Vagina (tissue), 2 donors: ENCODE data around the gene DOCK2.

Source experiments
- POLR2A ChIP-seq, 2 donors: fragments of 450-650 bp; IDR thresholded peaks; one replicate each; pipeline ENCODE4 v1.6.1; 2017; ENCODE audit warnings: antibody characterized with exemption in 2 of 2, mild to moderate bottlenecking in 2 of 2, moderate library complexity in 2 of 2
- POLR2AphosphoS5 ChIP-seq, 2 donors: sonication (generic); formaldehyde crosslinking; IDR thresholded peaks; one replicate each; pipeline ENCODE4 v1.9.0; 2017; ENCODE audit warnings: antibody characterized with exemption in 2 of 2, mild to moderate bottlenecking in 2 of 2, low read depth in 1 of 2; ENCODE audit not compliant: insufficient read depth in 1 of 2
- TF ChIP-seq, protein P1 (sequence below), 3 experiments: fragments of 450-650 bp in 2 of 3; fragments of 200-600 bp in 1 of 3; sonication (generic) in 1 of 3; IDR thresholded peaks; one replicate each; pipeline ENCODE4 v1.5.1; 2017 to 2019; ENCODE audit warnings: antibody characterized with exemption in 3 of 3, mild to moderate bottlenecking in 2 of 3, moderate library complexity in 2 of 3

DNA sequence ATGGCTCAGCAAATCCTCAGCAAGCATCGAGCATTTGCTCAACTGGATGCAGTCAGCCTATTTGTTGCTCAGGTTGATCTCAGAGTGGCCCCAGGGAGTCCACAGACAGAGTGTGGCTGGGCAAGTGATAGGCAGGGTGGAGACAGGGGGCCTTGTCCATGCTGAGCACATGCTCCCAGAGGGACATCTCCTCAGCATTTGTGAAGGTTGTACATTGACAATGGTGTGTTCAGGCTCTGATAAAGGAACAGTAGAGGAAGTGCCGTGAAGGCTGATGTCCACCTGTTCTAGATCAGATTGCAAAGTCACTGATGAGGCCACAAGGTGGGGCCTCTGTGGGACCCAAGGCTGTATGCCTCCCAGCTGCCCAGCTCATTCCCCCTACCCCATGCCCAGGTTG, 418.5 kb downstream of the DOCK2 start:
- TF ChIP-seq, protein P1, sequence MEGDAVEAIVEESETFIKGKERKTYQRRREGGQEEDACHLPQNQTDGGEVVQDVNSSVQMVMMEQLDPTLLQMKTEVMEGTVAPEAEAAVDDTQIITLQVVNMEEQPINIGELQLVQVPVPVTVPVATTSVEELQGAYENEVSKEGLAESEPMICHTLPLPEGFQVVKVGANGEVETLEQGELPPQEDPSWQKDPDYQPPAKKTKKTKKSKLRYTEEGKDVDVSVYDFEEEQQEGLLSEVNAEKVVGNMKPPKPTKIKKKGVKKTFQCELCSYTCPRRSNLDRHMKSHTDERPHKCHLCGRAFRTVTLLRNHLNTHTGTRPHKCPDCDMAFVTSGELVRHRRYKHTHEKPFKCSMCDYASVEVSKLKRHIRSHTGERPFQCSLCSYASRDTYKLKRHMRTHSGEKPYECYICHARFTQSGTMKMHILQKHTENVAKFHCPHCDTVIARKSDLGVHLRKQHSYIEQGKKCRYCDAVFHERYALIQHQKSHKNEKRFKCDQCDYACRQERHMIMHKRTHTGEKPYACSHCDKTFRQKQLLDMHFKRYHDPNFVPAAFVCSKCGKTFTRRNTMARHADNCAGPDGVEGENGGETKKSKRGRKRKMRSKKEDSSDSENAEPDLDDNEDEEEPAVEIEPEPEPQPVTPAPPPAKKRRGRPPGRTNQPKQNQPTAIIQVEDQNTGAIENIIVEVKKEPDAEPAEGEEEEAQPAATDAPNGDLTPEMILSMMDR (IDR thresholded peaks at IDR 0.05) = no peak
- TF ChIP-seq POLR2AphosphoS5 (IDR thresholded peaks at IDR 0.05; ENCODE audit: insufficient read depth in 1 of 2, low read depth in 1 of 2) (no peak), POLR2A (IDR thresholded peaks at IDR 0.05) (no peak)
